HepG2 (cell line): ENCODE measurements around the gene FBRSL1. TPM values are rescaled to one million over a fixed set of nuclear protein-coding genes. Genes with fewer than 3 reads are reported as not detected.
A peak's percentile ranks its signal among the peaks of the same experiment; 100 is the strongest.
"Not testable (repeated sequence)": the region's sequence is repeated elsewhere in the genome, so short reads cannot be mapped to it uniquely, and the experiment has no call there.

Experiments
- ATAC-seq: fragments of 200-7000 bp; cut with Tn5 transposase; 3 replicates; pipeline ENCODE4 v1.9.1; 2020; ENCODE audit warnings: mild to moderate bottlenecking, moderate library complexity
- BruUV-seq: library from RNA; stranded (reverse); fragments of 400-500 nt; replicated peaks from 2 replicates; lab custom pipeline; 2021; lab: Mats Ljungman, UMichigan
- CTCF ChIA-PET: fragments of 300-600 bp; formaldehyde crosslinking; extraction: SDS; loops from one replicate; lab custom pipeline; 2021; ENCODE audit warnings: low total read pairs, inconsistent platforms, low intra/inter-chr PET ratio; lab: Yijun Ruan, JAX
- POLR2A ChIA-PET: fragments of 350-600 bp; sonication (Branson Sonifier 250); formaldehyde crosslinking; loops from one replicate; lab custom pipeline; 2020; ENCODE audit warnings: antibody characterized with exemption, inconsistent platforms; lab: Yijun Ruan, JAX
- DNase-seq: peaks from one replicate; pipeline ENCODE4 v3.0.0-alpha.2; 2015; ENCODE audit warnings: low spot score
- FAIRE-seq: peaks from 3 replicates; lab custom pipeline; 2011; peaks lifted over from hg19 to GRCh38; lab: Jason Lieb, UNC
- H2AFZ ChIP-seq: one replicate; pipeline ENCODE4 v1.6.1; 2011; ENCODE audit warnings: low read length, inconsistent platforms
- H3K27ac ChIP-seq: fragments of 300-600 bp; 3 replicates; pipeline ENCODE4 v1.8.0; 2011; ENCODE audit warnings: mixed run types, mild to moderate bottlenecking, mixed read lengths, low read length, inconsistent platforms; ENCODE audit not compliant: insufficient read depth; ENCODE audit errors: extremely low read length
- H3K27me3 ChIP-seq, 2 experiments: fragments of 200-600 bp in 1 of 2; 2 replicates in 1 of 2; 3 replicates in 1 of 2; pipeline versions ENCODE4 v1.6.0 to v1.8.0; 2011; ENCODE audit warnings: low read length in 2 of 2, mild to moderate bottlenecking in 2 of 2, moderate library complexity in 2 of 2, inconsistent platforms in 1 of 2; ENCODE audit not compliant: insufficient read depth in 2 of 2, control insufficient read depth in 1 of 2
- H3K36me3 ChIP-seq, 2 experiments: fragments of 200-600 bp in 1 of 2; replicated peaks in 1 of 2; 2 replicates in 1 of 2; 3 replicates in 1 of 2; pipeline versions ENCODE4 v1.5.1 to v1.8.0; 2011; ENCODE audit warnings: low read length in 2 of 2, inconsistent platforms in 1 of 2; ENCODE audit not compliant: insufficient read depth in 2 of 2, control insufficient read depth in 1 of 2
- H3K4me1 ChIP-seq: 2 replicates; pipeline ENCODE4 v1.5.1; 2012; ENCODE audit warnings: low read length, inconsistent platforms; ENCODE audit not compliant: insufficient read depth
- H3K4me2 ChIP-seq: 2 replicates; pipeline ENCODE4 v1.6.0; 2011; ENCODE audit warnings: low read depth, low read length, inconsistent platforms
- H3K4me3 ChIP-seq, 3 experiments: fragments of 200-600 bp in 1 of 3; sonication (generic), shearing (Covaris generic) in 1 of 3; replicated peaks in 1 of 3; 2 replicates each; pipeline ENCODE4 v1.5.1; 2011 to 2016; ENCODE audit warnings: low read length in 3 of 3, inconsistent platforms in 2 of 3, low read depth in 2 of 3, mild to moderate bottlenecking in 2 of 3, control low read depth in 1 of 3, mixed read lengths in 1 of 3; ENCODE audit not compliant: insufficient read depth in 1 of 3
- H3K79me2 ChIP-seq: one replicate; pipeline ENCODE4 v1.6.1; 2011; ENCODE audit warnings: low read length, inconsistent platforms; ENCODE audit not compliant: insufficient read depth
- H3K9ac ChIP-seq: 2 replicates; pipeline ENCODE4 v1.6.0; 2011; ENCODE audit warnings: mild to moderate bottlenecking, low read depth, low read length, inconsistent platforms; ENCODE audit not compliant: insufficient read depth
- H3K9me3 ChIP-seq: 2 replicates; pipeline ENCODE4 v1.5.1; 2012; ENCODE audit warnings: mild to moderate bottlenecking, low read length
- H4K20me1 ChIP-seq: 2 replicates; pipeline ENCODE4 v1.6.0; 2011; ENCODE audit warnings: inconsistent platforms, mild to moderate bottlenecking, low read length, moderate library complexity; ENCODE audit not compliant: insufficient read depth
- ZMYM3 ChIP-seq: sonication (generic); formaldehyde crosslinking; IDR thresholded peaks from 2 replicates; pipeline ENCODE4 v1.5.1; 2020; ENCODE audit warnings: mild to moderate bottlenecking, missing genetic modification reagents
- ZNF280B ChIP-seq: sonication (generic); formaldehyde crosslinking; IDR thresholded peaks from 2 replicates; pipeline ENCODE4 v1.5.0; 2020; ENCODE audit warnings: missing genetic modification reagents, mild to moderate bottlenecking, borderline replicate concordance
- ZNF329 ChIP-seq: sonication (generic); formaldehyde crosslinking; IDR thresholded peaks from 2 replicates; pipeline ENCODE4 v1.9.0; 2021; ENCODE audit warnings: low read depth, mild to moderate bottlenecking, missing genetic modification reagents
- ZNF34 ChIP-seq: sonication (generic); formaldehyde crosslinking; IDR thresholded peaks from 2 replicates; pipeline ENCODE4 v1.4.0; 2020; ENCODE audit warnings: mild to moderate bottlenecking, missing genetic modification reagents, borderline replicate concordance
- ZNF652 ChIP-seq: IDR thresholded peaks from 2 replicates; pipeline ENCODE4 v1.6.1; 2016; ENCODE audit warnings: low read depth, borderline replicate concordance
- ZNF749 ChIP-seq: sonication (generic); formaldehyde crosslinking; IDR thresholded peaks from 2 replicates; pipeline ENCODE4 v1.8.0; 2022; ENCODE audit warnings: mild to moderate bottlenecking, missing genetic modification reagents, moderate library complexity, borderline replicate concordance
- ZNF780A ChIP-seq: sonication (generic); formaldehyde crosslinking; IDR thresholded peaks from 2 replicates; pipeline ENCODE4 v1.8.0; 2022; ENCODE audit warnings: mild to moderate bottlenecking, missing genetic modification reagents, moderate library complexity
- ZNF792 ChIP-seq: IDR thresholded peaks from 2 replicates; pipeline ENCODE4 v1.6.1; 2016
- WGBS: methylation state at CpG from one replicate; pipeline ENCODE4 v1.1.6; 2017; ENCODE audit warnings: low lambda C conversion rate; 5-methylcytosine and 5-hydroxymethylcytosine counted together
- in situ Hi-C: cut with HindIII; loops from 2 replicates; pipeline ENCODE4 v1.10.0; 2017; ENCODE audit warnings: low pct_unique_long_range_greater_than_20kb; ENCODE audit not compliant: extremely low pct_ligation_motif_present
- intact Hi-C: fragments of 100-400 bp; cut with micrococcal nuclease; formaldehyde crosslinking; loops from one replicate; pipeline ENCODE4 v1.10.0; 2022; ENCODE audit not compliant: unreplicated experiment
- polyA plus RNA-seq, 8 experiments: library from polyadenylated mRNA; depleted of rRNA in 3 of 8; stranded (reverse) in 7 of 8; unstranded in 1 of 8; fragments of >200 nt; fragmentation: Illumina TruSeq in 4 of 8; extraction: Trizol in 4 of 8; gene quantifications; 2 replicates each; pipeline versions ENCODE4 v1.2.1 to v1.2.3, GENCODE V29; 2011 to 2016; ENCODE audit warnings: low read depth in 4 of 8, missing spikeins in 1 of 8, mixed read lengths in 1 of 8; ENCODE audit not compliant: insufficient read depth in 1 of 8
- total RNA-seq, 5 experiments: library from RNA; depleted of rRNA; stranded (reverse); fragments of >200 nt; fragmentation: Illumina TruSeq; extraction: Trizol; gene quantifications; 2 replicates each; pipeline ENCODE4 v1.2.3, GENCODE V29; 2016; ENCODE audit warnings: low read depth in 1 of 5
- TF ChIP-seq, protein P1 (sequence below): sonication (generic); formaldehyde crosslinking; IDR thresholded peaks from 2 replicates; pipeline ENCODE4 v1.4.0; 2020; ENCODE audit warnings: mild to moderate bottlenecking, missing genetic modification reagents
- TF ChIP-seq, protein P2 (sequence below): IDR thresholded peaks from 2 replicates; pipeline ENCODE4 v1.6.1; 2016

Gene FBRSL1
- total and polyA plus RNA-seq, 2 of the 13 experiments (the other 11 are each of a cell fraction or from before 2014, with no cell fraction given), result 3.6 to 7.9 TPM

DNA sequence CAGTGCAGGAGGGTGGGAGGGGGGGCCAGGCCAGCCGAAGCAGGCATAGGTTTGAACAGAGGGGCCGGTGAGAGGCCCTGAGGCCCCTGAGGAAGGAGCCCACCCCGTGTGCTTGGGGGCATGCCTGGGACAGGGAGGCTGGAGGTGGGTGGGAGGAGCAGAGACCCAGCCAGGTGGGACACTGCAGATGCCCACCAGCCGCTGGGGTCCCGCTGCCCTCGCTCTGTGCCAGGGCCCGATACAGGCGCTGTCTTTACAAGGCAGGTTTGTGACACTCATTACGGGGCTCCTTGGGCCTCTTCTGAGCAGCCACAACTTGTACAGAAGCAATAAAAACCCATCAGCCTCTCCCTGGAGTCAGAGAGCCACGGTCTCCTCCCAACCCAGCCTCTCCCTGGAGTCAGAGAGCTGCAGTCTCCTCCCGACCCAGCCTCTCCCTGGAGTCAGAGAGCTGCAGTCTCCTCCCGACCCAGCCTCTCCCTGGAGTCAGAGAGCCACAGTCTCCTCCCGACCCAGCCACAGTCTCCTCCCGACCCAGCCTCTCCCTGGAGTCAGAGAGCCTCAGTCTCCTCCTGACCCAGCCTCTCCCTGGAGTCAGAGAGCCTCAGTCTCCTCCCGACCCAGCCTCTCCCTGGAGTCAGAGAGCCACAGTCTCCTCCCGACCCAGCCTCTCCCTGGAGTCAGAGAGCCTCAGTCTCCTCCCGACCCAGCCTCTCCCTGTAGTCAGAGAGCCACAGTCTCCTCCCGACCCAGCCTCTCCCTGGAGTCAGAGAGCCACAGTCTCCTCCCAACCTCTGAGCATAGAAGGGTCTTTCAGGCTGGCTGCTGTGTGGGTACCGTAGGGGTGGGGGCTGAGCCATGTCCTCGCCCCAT lies 43.0 kb downstream of the FBRSL1 start:
- H3K36me3 ChIP-seq, H2AFZ ChIP-seq, POLR2A ChIA-PET, FAIRE-seq, BruUV-seq, H4K20me1 ChIP-seq, ATAC-seq, H3K27ac ChIP-seq, H3K27me3 ChIP-seq, H3K9ac ChIP-seq, H3K4me2 ChIP-seq, DNase-seq, intact Hi-C loops, H3K4me1 ChIP-seq, CTCF ChIA-PET, in situ Hi-C loops, H3K4me3 ChIP-seq, H3K79me2 ChIP-seq: not testable (repeated sequence)
- H3K9me3 ChIP-seq, result peaks cover 26% of the 10 kb centered on the region
- peak; percentile 68; the same call in 1 of the 2 replicates for TF ChIP-seq ZNF280B (CRISPR knock-in tag)
- WGBS, result 94% methylated on average over 10 of the region's 20 CpGs

DNA sequence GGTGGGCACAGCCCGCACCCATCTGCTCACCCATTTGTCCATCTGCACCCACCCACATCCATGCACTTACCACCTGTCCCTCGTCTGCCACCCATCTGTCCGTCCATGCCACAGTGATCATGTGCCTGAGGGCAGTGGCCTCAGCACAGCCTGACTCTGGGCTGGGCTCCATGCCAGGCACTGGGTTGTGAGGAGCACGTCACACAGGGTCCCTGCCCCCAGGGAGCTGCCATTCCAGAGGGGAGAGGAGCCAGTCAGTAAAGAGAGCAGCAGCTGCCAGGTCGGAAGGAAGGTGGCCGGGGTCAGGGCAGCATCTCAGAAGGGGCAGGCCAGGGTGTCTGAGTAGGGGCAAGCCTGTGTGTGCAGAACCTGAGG lies 43.6 kb downstream of the FBRSL1 start:
- intact Hi-C loops (no loop called here), in situ Hi-C loops (no loop called here)
- no peaks in the 10 kb centered on the region for H3K79me2 ChIP-seq
- TF ChIP-seq ZNF792 (CRISPR knock-in tag) (no peak), ZNF749 (CRISPR knock-in tag) (no peak), ZNF780A (CRISPR knock-in tag) (no peak), ZNF34 (CRISPR knock-in tag) (no peak), ZNF329 (CRISPR knock-in tag) (no peak), ZNF652 (CRISPR knock-in tag) (no peak), ZMYM3 (no peak)
- TF ChIP-seq, protein P1, sequence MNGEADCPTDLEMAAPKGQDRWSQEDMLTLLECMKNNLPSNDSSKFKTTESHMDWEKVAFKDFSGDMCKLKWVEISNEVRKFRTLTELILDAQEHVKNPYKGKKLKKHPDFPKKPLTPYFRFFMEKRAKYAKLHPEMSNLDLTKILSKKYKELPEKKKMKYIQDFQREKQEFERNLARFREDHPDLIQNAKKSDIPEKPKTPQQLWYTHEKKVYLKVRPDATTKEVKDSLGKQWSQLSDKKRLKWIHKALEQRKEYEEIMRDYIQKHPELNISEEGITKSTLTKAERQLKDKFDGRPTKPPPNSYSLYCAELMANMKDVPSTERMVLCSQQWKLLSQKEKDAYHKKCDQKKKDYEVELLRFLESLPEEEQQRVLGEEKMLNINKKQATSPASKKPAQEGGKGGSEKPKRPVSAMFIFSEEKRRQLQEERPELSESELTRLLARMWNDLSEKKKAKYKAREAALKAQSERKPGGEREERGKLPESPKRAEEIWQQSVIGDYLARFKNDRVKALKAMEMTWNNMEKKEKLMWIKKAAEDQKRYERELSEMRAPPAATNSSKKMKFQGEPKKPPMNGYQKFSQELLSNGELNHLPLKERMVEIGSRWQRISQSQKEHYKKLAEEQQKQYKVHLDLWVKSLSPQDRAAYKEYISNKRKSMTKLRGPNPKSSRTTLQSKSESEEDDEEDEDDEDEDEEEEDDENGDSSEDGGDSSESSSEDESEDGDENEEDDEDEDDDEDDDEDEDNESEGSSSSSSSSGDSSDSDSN (CRISPR knock-in tag), result no peak
- TF ChIP-seq, protein P2, sequence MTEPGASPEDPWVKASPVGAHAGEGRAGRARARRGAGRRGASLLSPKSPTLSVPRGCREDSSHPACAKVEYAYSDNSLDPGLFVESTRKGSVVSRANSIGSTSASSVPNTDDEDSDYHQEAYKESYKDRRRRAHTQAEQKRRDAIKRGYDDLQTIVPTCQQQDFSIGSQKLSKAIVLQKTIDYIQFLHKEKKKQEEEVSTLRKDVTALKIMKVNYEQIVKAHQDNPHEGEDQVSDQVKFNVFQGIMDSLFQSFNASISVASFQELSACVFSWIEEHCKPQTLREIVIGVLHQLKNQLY (CRISPR knock-in tag), result no peak

More for the DNA sequence above, 43.6 kb downstream of the FBRSL1 start:
- Histone ChIP-seq H3K9me3 (peaks cover 26% of the 10 kb centered on the region), H3K4me3 (no peak overlapping the region), H3K4me1 (no peaks in the 10 kb centered on the region), H3K36me3 (peaks cover 0 to 1% of the 10 kb centered on the region in 2 experiments; a peak in 1 of 5 replicates), H3K27me3 (no peaks in the 10 kb centered on the region), H4K20me1 (peaks cover 6% of the 10 kb centered on the region; the same call in 1 of the 2 replicates), H3K4me2 (no peak overlapping the region), H3K9ac (no peak overlapping the region), H3K27ac (no peak overlapping the region), H2AFZ (no peak overlapping the region)
- ATAC-seq (no peak), FAIRE-seq (no peak), DNase-seq (no peak)
- no TSS peak for BruUV-seq
- CTCF ChIA-PET, result no interaction called here
- POLR2A ChIA-PET, result no interaction called here
- WGBS, result 93% methylated on average over 6 of the region's 6 CpGs
